ENCODE measurements around the gene ZNF248. TPM values are rescaled to one million over a fixed set of nuclear protein-coding genes. Genes with fewer than 3 reads are reported as not detected.

The ZNF248 gene
- total and polyA plus RNA-seq, 9 of the 15 experiments (the other 6 are each of a cell fraction or from before 2014, with no cell fraction given), result 4.5 to 16.5 (median 10.2) TPM

DNA sequence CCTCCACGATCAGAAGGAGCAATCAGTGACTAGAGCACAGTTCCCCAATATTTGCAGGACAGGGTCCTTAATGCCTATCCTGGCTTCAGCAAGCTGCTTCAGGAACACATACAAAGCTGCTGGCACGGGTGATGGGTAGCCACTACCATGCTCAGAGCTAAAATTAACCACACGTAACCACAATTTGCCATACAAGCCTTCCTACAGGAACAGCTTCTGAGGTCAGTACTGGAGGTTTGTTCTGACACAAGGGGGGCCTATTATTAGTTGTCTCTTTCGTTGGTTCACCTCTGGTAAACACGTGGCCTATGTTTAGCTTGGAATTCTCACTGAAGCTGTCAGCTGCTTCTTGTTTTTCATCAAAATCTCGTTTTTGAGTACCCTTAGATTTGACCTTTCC, 41.1 kb downstream of the ZNF248 start:
- Histone ChIP-seq H3K36me3 (ENCODE audit: control insufficient read depth, insufficient read depth, low read length) (no peaks in the 10 kb centered on the region), H3K9ac (ENCODE audit: insufficient read depth in 1 of 2, low read depth in 2 of 2, low read length in 2 of 2) (no peak overlapping the region), H3K4me3 (no peak overlapping the region), H3K27me3 (ENCODE audit: control insufficient read depth in 2 of 2, insufficient read depth in 2 of 2, low read length in 2 of 2) (no peaks in the 10 kb centered on the region), H3K9me3 (replicated peaks; ENCODE audit: control insufficient read depth, insufficient read depth, low read depth, low read length) (no peaks in the 10 kb centered on the region), H3K79me2 (ENCODE audit: control insufficient read depth, insufficient read depth, low read length) (no peaks in the 10 kb centered on the region), H3K4me1 (replicated peaks in 1 of 2; ENCODE audit: control insufficient read depth in 2 of 2, insufficient read depth in 2 of 2, low read length in 2 of 2) (no peaks in the 10 kb centered on the region), H3K9me1 (ENCODE audit: control insufficient read depth, insufficient read depth, low read length) (no peaks in the 10 kb centered on the region), H2AFZ (ENCODE audit: low read depth, low read length) (no peak overlapping the region), H3K27ac (ENCODE audit: extremely low read depth, low read depth, low read length) (no peak overlapping the region), H4K20me1 (replicated peaks; ENCODE audit: control insufficient read depth, insufficient read depth, low read length) (no peaks in the 10 kb centered on the region), H3K4me2 (ENCODE audit: insufficient read depth, low read length) (no peak overlapping the region)
- ATAC-seq (no peak), FAIRE-seq (no peak), DNase-seq (ENCODE audit: extremely low read depth in 1 of 4, low spot score in 3 of 4) (no peak)
- no peak for TF ChIP-seq RCOR1 (IDR thresholded peaks at IDR 0.05; ENCODE audit: borderline replicate concordance in 1 of 2, low read depth in 2 of 2, low read length in 2 of 2)
- no peak for TF ChIP-seq ZNF311 (CRISPR knock-in tag; IDR thresholded peaks at IDR 0.05)
- TF ChIP-seq, protein P1, sequence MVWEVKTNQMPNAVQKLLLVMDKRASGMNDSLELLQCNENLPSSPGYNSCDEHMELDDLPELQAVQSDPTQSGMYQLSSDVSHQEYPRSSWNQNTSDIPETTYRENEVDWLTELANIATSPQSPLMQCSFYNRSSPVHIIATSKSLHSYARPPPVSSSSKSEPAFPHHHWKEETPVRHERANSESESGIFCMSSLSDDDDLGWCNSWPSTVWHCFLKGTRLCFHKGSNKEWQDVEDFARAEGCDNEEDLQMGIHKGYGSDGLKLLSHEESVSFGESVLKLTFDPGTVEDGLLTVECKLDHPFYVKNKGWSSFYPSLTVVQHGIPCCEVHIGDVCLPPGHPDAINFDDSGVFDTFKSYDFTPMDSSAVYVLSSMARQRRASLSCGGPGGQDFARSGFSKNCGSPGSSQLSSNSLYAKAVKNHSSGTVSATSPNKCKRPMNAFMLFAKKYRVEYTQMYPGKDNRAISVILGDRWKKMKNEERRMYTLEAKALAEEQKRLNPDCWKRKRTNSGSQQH (CRISPR knock-in tag; IDR thresholded peaks at IDR 0.05), result no peak
- TF ChIP-seq TAF15 (IDR thresholded peaks at IDR 0.05; ENCODE audit: low read depth, low read length), result no peak
- no peak for TF ChIP-seq XRCC4 (IDR thresholded peaks at IDR 0.05; ENCODE audit: extremely low read depth, insufficient read depth, insufficient read length)
- in situ Hi-C loops (cut with MboI) (no loop called here), intact Hi-C loops (cut with micrococcal nuclease) (no loop called here)
- POLR2A ChIA-PET, result no interaction called here
- WGBS (ENCODE audit: insufficient coverage, low coverage, missing lambda C conversion rate), result 0% methylated on average over 6 of the region's 6 CpGs
- CTCF ChIA-PET (ENCODE audit: low intra/inter-chr PET ratio), result no interaction called here
- BruUV-seq (replicated peaks), result no TSS peak

DNA sequence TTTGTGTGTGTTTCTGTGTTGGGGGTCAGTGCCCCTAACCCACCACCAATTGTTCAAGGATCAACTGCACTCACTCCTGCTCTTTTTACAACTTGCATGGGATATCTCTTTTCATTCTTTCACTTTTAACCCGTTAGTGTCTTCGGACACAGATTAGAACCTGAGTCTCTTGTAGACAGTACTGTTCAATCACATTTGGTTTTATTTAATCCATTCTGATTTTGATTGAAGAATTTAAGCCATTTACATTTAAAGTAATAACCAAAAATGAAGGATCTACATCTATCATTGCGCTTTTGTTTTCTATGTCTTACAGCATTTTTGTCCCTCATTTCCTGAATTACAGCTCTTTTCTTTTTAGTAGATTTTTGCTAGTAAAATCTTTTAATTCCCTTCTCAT, 43.6 kb downstream of the ZNF248 start:
- ChIA-PET CTCF (ENCODE audit: low intra/inter-chr PET ratio) (no interaction called here), POLR2A (no interaction called here)
- H3K4me2 ChIP-seq (ENCODE audit: insufficient read depth, low read length), result no peak overlapping the region
- no peak overlapping the region for H3K4me3 ChIP-seq
- TF ChIP-seq ZNF507 (tag; conservative IDR thresholded peaks at IDR 0.05), result peak; percentile 82
- no peak for TF ChIP-seq CHD2 (IDR thresholded peaks at IDR 0.05; ENCODE audit: low read depth, low read length)
- no TSS peak for BruUV-seq (replicated peaks)
- ATAC-seq (no peak), DNase-seq (ENCODE audit: extremely low read depth in 1 of 4, low spot score in 3 of 4) (no peak), FAIRE-seq (no peak)
- H3K4me1 ChIP-seq (replicated peaks in 1 of 2; ENCODE audit: control insufficient read depth in 2 of 2, insufficient read depth in 2 of 2, low read length in 2 of 2), result no peaks in the 10 kb centered on the region
- in situ Hi-C loops (cut with MboI), result no loop called here
- no peaks in the 10 kb centered on the region for H3K9me3 ChIP-seq (replicated peaks; ENCODE audit: control insufficient read depth, insufficient read depth, low read depth, low read length)
- 0% methylated on average over 3 of the region's 3 CpGs for WGBS (ENCODE audit: insufficient coverage, low coverage, missing lambda C conversion rate)
- H3K36me3 ChIP-seq (ENCODE audit: control insufficient read depth, insufficient read depth, low read length), result no peaks in the 10 kb centered on the region
- no peaks in the 10 kb centered on the region for H4K20me1 ChIP-seq (replicated peaks; ENCODE audit: control insufficient read depth, insufficient read depth, low read length)
- no peaks in the 10 kb centered on the region for H3K27me3 ChIP-seq (ENCODE audit: control insufficient read depth in 2 of 2, insufficient read depth in 2 of 2, low read length in 2 of 2)
- intact Hi-C loops (cut with micrococcal nuclease), result no loop called here
- no peak overlapping the region for H2AFZ ChIP-seq (ENCODE audit: low read depth, low read length)
- no peaks in the 10 kb centered on the region for H3K79me2 ChIP-seq (ENCODE audit: control insufficient read depth, insufficient read depth, low read length)
- no peak overlapping the region for H3K9ac ChIP-seq (ENCODE audit: insufficient read depth in 1 of 2, low read depth in 2 of 2, low read length in 2 of 2)
- no peak overlapping the region for H3K27ac ChIP-seq (ENCODE audit: extremely low read depth, low read depth, low read length)
- no peaks in the 10 kb centered on the region for H3K9me1 ChIP-seq (ENCODE audit: control insufficient read depth, insufficient read depth, low read length)
